GM23338 (cell line): ENCODE measurements around the gene ARL2.

ENCODE experiments used
- CTCF ChIP-seq, 2 experiments: fragments of 200-600 bp in 1 of 2; sonication (generic) in 1 of 2; conservative IDR thresholded peaks; 2 replicates each; pipeline versions ENCODE4 v1.5.1 to v1.6.1; 2016 to 2017; ENCODE audit warnings: antibody characterized with exemption in 2 of 2, low read depth in 2 of 2, mild to moderate bottlenecking in 2 of 2, moderate library complexity in 1 of 2
- EZH2 ChIP-seq: fragments of 200-600 bp; sonication (generic); IDR thresholded peaks from one replicate; pipeline ENCODE4 v1.8.0; 2017; ENCODE audit warnings: antibody characterized with exemption, mild to moderate bottlenecking, low read depth; ENCODE audit not compliant: unreplicated experiment
- REST ChIP-seq: IDR thresholded peaks from one replicate; pipeline ENCODE4 v1.6.1; 2018; ENCODE audit warnings: antibody characterized with exemption; ENCODE audit not compliant: unreplicated experiment

GRCh38 chr11:64976651-64977050, 37.3 kb upstream of the ARL2 start:
- TF ChIP-seq EZH2 (no peak), CTCF (conservative IDR thresholded peaks at IDR 0.05; ENCODE audit: low read depth in 2 of 2) (no peak), REST (no peak)
